B cell (primary cell): ENCODE results near the gene UBR4. TPM values are rescaled to one million over a fixed set of nuclear protein-coding genes. Genes with fewer than 3 reads are reported as not detected.

Experiments used
- ATAC-seq: fragments of 200-7000 bp; cut with Tn5 transposase; one replicate; pipeline ENCODE4 v1.10.0; 2021; ENCODE audit warnings: low read depth, mild to moderate bottlenecking, moderate number of reproducible peaks, moderate library complexity
- CTCF ChIA-PET: fragments of 350-600 bp; sonication (Branson Sonifier 250); formaldehyde crosslinking; loops from one replicate; lab custom pipeline; 2021; ENCODE audit warnings: antibody characterized with exemption, inconsistent platforms; lab: Charles Lee
- POLR2A ChIA-PET: fragments of 350-600 bp; sonication (Branson Sonifier 250); formaldehyde crosslinking; loops from one replicate; lab custom pipeline; 2021; ENCODE audit warnings: antibody characterized with exemption; lab: Charles Lee
- DNase-seq: peaks from one replicate; pipeline ENCODE4 v3.0.0; 2013
- H2AFZ ChIP-seq: 2 replicates; pipeline ENCODE4 v1.6.1; 2012; ENCODE audit warnings: mild to moderate bottlenecking, low read depth, low read length; ENCODE audit not compliant: insufficient read depth, poor library complexity, severe bottlenecking
- H3K27ac ChIP-seq, 2 donors: 1 replicate in 1 of 2; 2 replicates in 1 of 2; pipeline ENCODE4 v1.5.1; 2012 to 2013; ENCODE audit warnings: low read length in 2 of 2, mild to moderate bottlenecking in 2 of 2, moderate library complexity in 1 of 2
- H3K27me3 ChIP-seq, 4 experiments: fragments of 200-600 bp in 1 of 4; sonication (generic) in 1 of 4; replicated peaks in 1 of 4; 1 replicate in 2 of 4; 2 replicates in 2 of 4; pipeline versions ENCODE4 v1.6.1 to v1.7.0; 2013 to 2016; ENCODE audit warnings: low read length in 3 of 4, mild to moderate bottlenecking in 2 of 4, mixed read lengths in 1 of 4, moderate library complexity in 1 of 4; ENCODE audit not compliant: insufficient read depth in 4 of 4, control insufficient read depth in 3 of 4; ENCODE audit errors: control extremely low read depth in 1 of 4
- H3K36me3 ChIP-seq, 2 experiments: replicated peaks in 1 of 2; 1 replicate in 1 of 2; 2 replicates in 1 of 2; pipeline versions ENCODE4 v1.6.1 to v1.7.1; 2013; ENCODE audit warnings: low read length in 1 of 2; ENCODE audit not compliant: insufficient read depth in 2 of 2, control insufficient read depth in 1 of 2; ENCODE audit errors: control extremely low read depth in 1 of 2, extremely low read depth in 1 of 2
- H3K4me1 ChIP-seq, 2 donors: fragments of 200-600 bp in 1 of 2; sonication (generic) in 1 of 2; 1 replicate in 1 of 2; 2 replicates in 1 of 2; pipeline versions ENCODE4 v1.5.1 to v1.6.1; 2013 to 2017; ENCODE audit warnings: low read length in 2 of 2; ENCODE audit not compliant: control insufficient read depth in 2 of 2, insufficient read depth in 2 of 2
- H3K4me2 ChIP-seq: replicated peaks from 2 replicates; pipeline ENCODE3; 2012; ENCODE audit warnings: mild to moderate bottlenecking, low read depth, low read length; ENCODE audit not compliant: poor library complexity, severe bottlenecking
- H3K4me3 ChIP-seq, 5 experiments: fragments of 200-600 bp in 1 of 5; sonication (generic) in 1 of 5; 1 replicate in 3 of 5; 2 replicates in 2 of 5; pipeline versions ENCODE4 v1.5.1 to v1.7.0; 2011 to 2016; ENCODE audit warnings: low read length in 4 of 5, mild to moderate bottlenecking in 4 of 5, low read depth in 2 of 5, control low read depth in 1 of 5, moderate library complexity in 1 of 5; ENCODE audit not compliant: insufficient read depth in 1 of 5; ENCODE audit errors: control extremely low read depth in 1 of 5, extremely low read depth in 1 of 5
- H3K79me2 ChIP-seq: fragments of 200-600 bp; sonication (generic); one replicate; pipeline ENCODE4 v1.6.0; 2016; ENCODE audit warnings: low read length; ENCODE audit not compliant: control insufficient read depth, insufficient read depth
- H3K9ac ChIP-seq: fragments of 200-600 bp; sonication (generic); 2 replicates; pipeline ENCODE4 v1.6.1; 2017; ENCODE audit warnings: mild to moderate bottlenecking, low read length, moderate library complexity
- H3K9me3 ChIP-seq, 3 donors: one replicate each; pipeline versions ENCODE4 v1.6.1 to v1.7.1; 2013; ENCODE audit warnings: low read length in 2 of 3; ENCODE audit not compliant: control insufficient read depth in 2 of 3, insufficient read depth in 1 of 3; ENCODE audit errors: control extremely low read depth in 1 of 3
- H4K20me1 ChIP-seq: 2 replicates; pipeline ENCODE4 v1.6.0; 2012; ENCODE audit warnings: mild to moderate bottlenecking, low read length; ENCODE audit not compliant: insufficient read depth, control insufficient read depth, poor library complexity, severe bottlenecking
- H3K27ac Mint-ChIP-seq: one replicate; pipeline ENCODE4 v1.8.0; 2021; ENCODE audit warnings: mixed read lengths
- H3K27me3 Mint-ChIP-seq: one replicate; pipeline ENCODE4 v1.8.0; 2021; ENCODE audit warnings: mixed read lengths
- H3K4me1 Mint-ChIP-seq: one replicate; pipeline ENCODE4 v1.8.0; 2021; ENCODE audit warnings: mixed read lengths
- H3K4me3 Mint-ChIP-seq: one replicate; pipeline ENCODE4 v1.8.0; 2021; ENCODE audit warnings: mixed read lengths
- H3K9me3 Mint-ChIP-seq: one replicate; pipeline ENCODE4 v1.8.0; 2022; ENCODE audit warnings: mixed read lengths; ENCODE audit not compliant: insufficient read depth
- EZH2 ChIP-seq: IDR thresholded peaks from 2 replicates; pipeline ENCODE4 v1.6.1; 2012; ENCODE audit warnings: borderline replicate concordance, low read depth, mild to moderate bottlenecking, moderate library complexity, low read length; ENCODE audit not compliant: insufficient read depth, poor library complexity, severe bottlenecking
- WGBS: methylation state at CpG from one replicate; pipeline ENCODE4 v1.1.5; 2013; ENCODE audit warnings: missing lambda C conversion rate; ENCODE audit not compliant: insufficient coverage; 5-methylcytosine and 5-hydroxymethylcytosine counted together
- intact Hi-C: fragments of 100-400 bp; cut with micrococcal nuclease; formaldehyde crosslinking; loops from one replicate; pipeline ENCODE4 v1.10.0; 2022
- polyA plus RNA-seq: library from polyadenylated mRNA; depleted of rRNA; stranded (reverse); fragments of >200 nt; gene quantifications from 2 replicates; pipeline ENCODE4 v1.2.3, GENCODE V29; 2012
- total RNA-seq, 2 donors: library from RNA; stranded (reverse); fragments of 120-200 nt in 1 of 2; gene quantifications; 1 replicate in 1 of 2; 2 replicates in 1 of 2; pipeline versions ENCODE4 v1.2.3 to v1.2.4, GENCODE V29; 2013 to 2022
- TF ChIP-seq, protein P1 (sequence below): fragments of 200-600 bp; IDR thresholded peaks from one replicate; pipeline ENCODE4 v1.8.0; 2022; ENCODE audit warnings: antibody characterized with exemption, mild to moderate bottlenecking

The UBR4 gene
- total and polyA plus RNA-seq, 2 donors (not counting 1 experiment from before 2014, with no cell fraction given), result 90.0 to 190 TPM

DNA sequence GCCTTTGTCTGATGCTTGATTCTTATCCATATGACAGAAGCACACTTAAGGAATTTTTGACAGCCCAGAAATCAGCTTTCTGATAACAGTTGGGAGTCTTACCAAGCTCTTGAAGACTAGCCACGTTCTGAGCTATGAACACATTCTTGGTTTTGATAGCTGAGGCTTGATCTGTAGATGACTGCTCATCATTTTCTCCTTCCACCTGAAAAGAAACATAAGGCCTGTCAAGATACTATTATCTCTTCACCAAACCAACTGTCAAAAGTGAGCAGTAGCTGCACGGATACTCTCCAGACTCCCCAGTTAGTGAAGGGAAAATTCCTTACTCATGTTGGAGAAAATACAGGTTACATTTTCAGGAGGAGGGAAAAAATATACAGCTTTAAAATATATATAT is 12.2 kb downstream of the UBR4 start:
- DNase-seq (no peak), ATAC-seq (no peak)
- WGBS, result no CpG with 5 or more reads among the region's 2 CpGs
- H3K4me1 ChIP-seq, result no peaks in the 10 kb centered on the region
- peaks cover 47% of the 10 kb centered on the region for H3K79me2 ChIP-seq
- peaks cover 38% of the 10 kb centered on the region for H4K20me1 ChIP-seq
- no peak overlapping the region for H3K27ac ChIP-seq
- no peaks in the 10 kb centered on the region for H3K27me3 ChIP-seq
- Mint-ChIP-seq H3K4me3 (no peak overlapping the region), H3K27me3 (no peaks in the 10 kb centered on the region), H3K4me1 (peaks cover 6% of the 10 kb centered on the region), H3K9me3 (no peaks in the 10 kb centered on the region), H3K27ac (no peak overlapping the region)
- ChIA-PET CTCF (interaction anchor here (1.1 kb wide), 1 partner anchor 15 kb away, joined by 3 read pairs; no protein-coding TSS in a partner anchor), POLR2A (no interaction called here)
- no peak overlapping the region for H2AFZ ChIP-seq
- H3K4me2 ChIP-seq, result no peak overlapping the region
- intact Hi-C loops, result no loop called here
- peaks cover 25 to 76% of the 10 kb centered on the region in 2 experiments for H3K36me3 ChIP-seq
- TF ChIP-seq, protein P1, sequence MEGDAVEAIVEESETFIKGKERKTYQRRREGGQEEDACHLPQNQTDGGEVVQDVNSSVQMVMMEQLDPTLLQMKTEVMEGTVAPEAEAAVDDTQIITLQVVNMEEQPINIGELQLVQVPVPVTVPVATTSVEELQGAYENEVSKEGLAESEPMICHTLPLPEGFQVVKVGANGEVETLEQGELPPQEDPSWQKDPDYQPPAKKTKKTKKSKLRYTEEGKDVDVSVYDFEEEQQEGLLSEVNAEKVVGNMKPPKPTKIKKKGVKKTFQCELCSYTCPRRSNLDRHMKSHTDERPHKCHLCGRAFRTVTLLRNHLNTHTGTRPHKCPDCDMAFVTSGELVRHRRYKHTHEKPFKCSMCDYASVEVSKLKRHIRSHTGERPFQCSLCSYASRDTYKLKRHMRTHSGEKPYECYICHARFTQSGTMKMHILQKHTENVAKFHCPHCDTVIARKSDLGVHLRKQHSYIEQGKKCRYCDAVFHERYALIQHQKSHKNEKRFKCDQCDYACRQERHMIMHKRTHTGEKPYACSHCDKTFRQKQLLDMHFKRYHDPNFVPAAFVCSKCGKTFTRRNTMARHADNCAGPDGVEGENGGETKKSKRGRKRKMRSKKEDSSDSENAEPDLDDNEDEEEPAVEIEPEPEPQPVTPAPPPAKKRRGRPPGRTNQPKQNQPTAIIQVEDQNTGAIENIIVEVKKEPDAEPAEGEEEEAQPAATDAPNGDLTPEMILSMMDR, result no peak
- TF ChIP-seq EZH2, result no peak
- H3K4me3 ChIP-seq, result no peak overlapping the region
- no peaks in the 10 kb centered on the region for H3K9me3 ChIP-seq
- no peak overlapping the region for H3K9ac ChIP-seq

DNA sequence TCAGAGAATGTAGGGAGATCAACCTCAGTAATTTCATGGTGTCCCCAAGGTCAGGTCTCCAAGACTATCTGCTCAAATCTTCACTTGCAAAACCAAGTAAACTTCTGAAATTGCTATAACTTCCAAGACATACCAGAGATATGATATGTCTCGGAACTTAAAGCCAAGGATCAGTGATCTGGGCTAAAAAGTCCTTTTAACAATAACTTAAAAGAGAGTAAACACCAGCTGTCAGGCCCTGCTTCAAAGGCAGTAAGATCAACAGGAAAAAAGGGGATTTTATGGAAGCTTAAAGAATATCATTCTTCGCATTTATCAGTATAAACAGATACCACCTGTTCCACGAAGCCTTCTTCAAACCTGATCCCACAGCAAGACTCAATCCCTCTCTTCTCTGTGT is 13.7 kb downstream of the UBR4 start:
- Mint-ChIP-seq H3K27ac (no peak overlapping the region), H3K9me3 (no peaks in the 10 kb centered on the region), H3K4me1 (no peaks in the 10 kb centered on the region), H3K27me3 (no peaks in the 10 kb centered on the region), H3K4me3 (no peak overlapping the region)
- Histone ChIP-seq H3K27me3 (no peaks in the 10 kb centered on the region), H3K36me3 (peaks cover 31 to 86% of the 10 kb centered on the region in 2 experiments), H3K4me3 (no peak overlapping the region), H3K9ac (no peak overlapping the region), H3K4me2 (no peak overlapping the region), H4K20me1 (peaks cover 23% of the 10 kb centered on the region), H3K9me3 (no peaks in the 10 kb centered on the region), H3K4me1 (no peaks in the 10 kb centered on the region), H3K79me2 (peaks cover 32% of the 10 kb centered on the region), H2AFZ (no peak overlapping the region), H3K27ac (no peak overlapping the region)
- no peak for DNase-seq
- no peak for TF ChIP-seq EZH2
- TF ChIP-seq, protein P1, result no peak
- no peak for ATAC-seq
- WGBS, result no CpG with 5 or more reads among the region's 3 CpGs
- intact Hi-C loops, result no loop called here
- ChIA-PET POLR2A (no interaction called here), CTCF (no interaction called here)
